HUDEP-2 (cell line): ENCODE data around the gene TPRG1L.

Experiments used
- DNase-seq, 76 experiments: peaks; one replicate each; lab custom pipeline; 2025; ENCODE audit not compliant: unreplicated experiment in 76 of 76; lab: John Stamatoyannopoulos, UW

Gene TPRG1L

GRCh38 chr1:3641816-3642215 is 17.0 kb downstream of the TPRG1L start:
- no peak for DNase-seq

DNA sequence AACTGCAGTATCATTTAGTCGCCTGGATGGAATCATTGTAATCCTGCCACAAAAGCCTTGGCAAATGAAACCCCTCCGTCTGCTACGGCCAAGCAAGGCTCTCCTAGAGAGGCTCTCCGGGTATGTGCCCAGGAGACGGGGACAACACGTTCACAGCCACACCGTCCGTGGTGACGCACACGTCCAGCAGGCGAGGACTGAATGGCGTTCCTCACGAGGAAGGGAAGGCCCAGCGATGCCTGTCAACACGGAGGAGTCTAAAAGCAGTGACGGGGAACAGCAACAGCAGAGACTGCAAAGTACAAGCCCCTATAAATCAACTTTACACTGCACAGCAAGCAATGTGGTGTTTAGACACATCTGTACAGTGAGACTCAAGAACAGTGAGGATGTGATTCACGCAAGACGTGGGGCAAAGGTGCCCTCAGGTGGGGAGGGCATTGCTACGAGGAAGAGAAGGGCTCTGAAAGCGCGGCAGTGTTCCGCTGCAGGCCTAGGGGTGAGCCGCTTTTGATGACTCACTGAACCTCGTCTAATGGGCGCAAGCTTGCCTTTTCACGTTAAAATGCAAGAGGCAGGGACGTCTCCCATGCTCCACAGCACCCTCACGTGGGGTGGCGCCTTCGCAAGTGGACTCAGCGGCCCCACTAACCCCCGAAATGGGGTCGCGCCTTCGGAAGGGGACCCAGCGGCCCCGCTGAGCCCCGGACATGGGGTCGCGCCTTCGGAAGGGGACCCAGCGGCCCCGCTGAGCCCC is 18.3 kb downstream of the TPRG1L start:
- no peak for DNase-seq

DNA sequence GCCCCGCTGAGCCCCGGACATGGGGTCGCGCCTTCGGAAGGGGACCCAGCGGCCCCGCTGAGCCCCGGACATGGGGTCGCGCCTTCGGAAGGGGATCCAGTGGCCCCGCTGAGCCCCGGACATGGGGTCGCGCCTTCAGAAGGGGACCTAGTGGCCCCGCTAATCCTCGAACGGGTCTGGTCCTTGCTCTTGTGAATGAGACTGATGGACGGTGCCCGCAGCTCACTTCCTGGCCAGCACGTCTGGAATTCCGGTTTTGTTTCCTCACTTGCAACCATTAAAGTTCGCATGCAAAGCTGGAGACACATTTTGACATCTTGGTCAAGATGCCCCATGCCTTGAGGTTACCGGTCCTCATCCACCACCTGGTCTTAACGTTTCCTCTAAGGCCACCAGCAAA is 19.5 kb downstream of the TPRG1L start:
- no peak for DNase-seq

DNA sequence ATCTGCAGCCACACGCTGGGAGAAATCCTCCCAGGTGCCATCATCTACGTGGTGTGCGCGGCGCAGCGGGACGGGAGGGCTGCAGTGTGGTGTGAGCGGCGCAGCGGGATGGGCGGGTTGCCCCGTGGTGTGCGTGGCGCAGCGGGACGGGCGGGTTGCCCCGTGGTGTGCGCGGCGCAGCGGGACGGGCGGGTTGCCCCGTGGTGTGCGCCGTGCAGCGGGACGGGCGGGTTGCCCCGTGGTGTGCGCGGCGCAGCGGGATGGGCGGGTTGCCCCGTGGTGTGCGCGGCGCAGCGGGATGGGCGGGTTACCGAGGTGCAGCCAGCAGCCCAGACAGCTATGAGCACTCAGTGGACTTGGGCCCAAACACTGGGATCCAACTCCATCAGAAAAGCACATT is 20.4 kb downstream of the TPRG1L start:
- no peak for DNase-seq

GRCh38 chr1:3645666-3646355 is 21.0 kb downstream of the TPRG1L start:
- no peak for DNase-seq

DNA sequence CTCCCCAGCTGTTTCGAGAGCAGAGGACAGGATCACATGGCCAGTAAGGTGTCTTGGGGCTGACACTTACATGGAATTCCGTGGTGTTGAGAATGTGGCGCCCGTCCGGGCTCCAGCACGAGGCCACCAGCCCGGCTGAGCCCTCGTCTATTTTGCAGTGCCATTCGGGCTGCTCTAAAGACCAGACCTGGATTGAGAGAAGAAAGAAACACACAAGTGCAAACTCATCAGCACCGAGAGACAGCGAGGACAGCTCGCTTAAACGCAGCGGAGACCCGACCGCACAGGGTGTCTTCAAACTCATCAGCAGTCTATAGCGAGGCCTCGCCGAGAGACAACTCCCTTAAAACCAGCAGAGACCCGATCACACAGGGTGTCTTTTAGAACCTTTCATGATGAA is 21.8 kb downstream of the TPRG1L start:
- DNase-seq, result no peak

GRCh38 chr1:3649342-3650247 is 24.8 kb downstream of the TPRG1L start, which contains the start of gene WRAP73:
Gene WRAP73 (minus strand): TSS chr1:3650103. CDS start chr1:3649999, 104 bp downstream.
- peak in 73 of 76 experiments; percentile 19 to 86 (median 71) for DNase-seq

DNA sequence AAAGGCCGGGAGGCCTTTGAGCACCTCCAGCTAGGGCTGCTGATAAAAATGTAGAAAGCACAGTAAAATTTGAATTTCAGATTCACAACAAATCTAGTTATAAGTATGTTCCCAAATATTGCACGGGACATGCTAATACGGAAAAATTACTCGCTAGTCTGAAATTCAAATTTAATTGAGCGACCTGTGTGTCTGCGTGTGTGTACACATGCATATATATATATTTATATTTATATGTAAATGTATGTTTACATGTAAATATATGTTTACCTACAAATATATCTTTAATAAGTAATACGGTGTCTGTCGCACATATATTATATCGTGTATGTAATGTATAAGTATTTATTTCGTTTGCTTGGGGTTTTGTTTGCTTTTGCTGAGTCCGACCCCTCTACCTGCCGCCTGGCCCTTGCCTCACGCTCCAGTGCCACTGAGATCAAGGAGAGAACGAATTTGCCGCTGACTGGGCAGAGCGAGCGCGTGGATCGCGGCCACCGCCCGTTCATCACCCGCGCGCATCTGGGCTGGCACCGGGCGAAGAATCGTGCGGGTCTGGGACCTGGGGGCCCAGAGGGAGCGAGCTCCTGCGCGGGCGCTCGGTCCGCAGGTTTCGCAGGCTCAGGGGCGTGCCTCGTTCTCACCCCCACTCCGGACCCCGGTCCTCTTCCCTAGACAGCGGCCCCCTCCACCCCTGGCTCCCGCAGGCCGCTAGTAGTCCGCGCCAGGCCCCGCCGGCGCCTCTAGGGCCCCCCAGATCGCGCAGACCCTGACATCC is 25.6 kb downstream of the TPRG1L start:
- no peak for DNase-seq

GRCh38 chr1:3651026-3651929 is 26.5 kb downstream of the TPRG1L start:
- DNase-seq, result no peak

- peak in 6 of 76 experiments; percentile 2 to 18 (median 14) for DNase-seq
Measured at GRCh38 chr1:3651930-3652547, 27.2 kb downstream of the TPRG1L start, which contains the start of gene TP73. Gene TP73 (plus strand): TSS chr1:3652516. CDS start chr1:3682366, 29,850 bp downstream.

- no peak for DNase-seq
Measured at GRCh38 chr1:3652548-3653285, 27.9 kb downstream of the TPRG1L start.

DNA sequence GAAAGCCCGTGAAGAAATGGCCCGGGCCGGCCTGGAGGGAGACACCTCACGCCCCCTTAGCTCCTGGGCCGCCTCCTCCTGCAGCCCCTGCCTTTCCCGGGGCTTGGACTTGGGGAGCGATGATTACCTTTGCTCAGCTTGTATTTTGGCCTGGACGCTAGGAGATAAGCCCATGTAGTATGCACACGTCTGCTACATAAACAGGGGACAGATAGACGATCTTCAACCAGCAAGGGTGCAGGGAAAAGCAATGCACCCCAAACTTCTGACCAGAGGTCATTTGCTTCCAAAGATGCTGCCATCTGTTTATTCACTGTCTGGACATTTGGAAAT is 28.4 kb downstream of the TPRG1L start:
- no peak for DNase-seq

- no peak for DNase-seq
Measured at GRCh38 chr1:3654549-3655281, 29.9 kb downstream of the TPRG1L start.

DNA sequence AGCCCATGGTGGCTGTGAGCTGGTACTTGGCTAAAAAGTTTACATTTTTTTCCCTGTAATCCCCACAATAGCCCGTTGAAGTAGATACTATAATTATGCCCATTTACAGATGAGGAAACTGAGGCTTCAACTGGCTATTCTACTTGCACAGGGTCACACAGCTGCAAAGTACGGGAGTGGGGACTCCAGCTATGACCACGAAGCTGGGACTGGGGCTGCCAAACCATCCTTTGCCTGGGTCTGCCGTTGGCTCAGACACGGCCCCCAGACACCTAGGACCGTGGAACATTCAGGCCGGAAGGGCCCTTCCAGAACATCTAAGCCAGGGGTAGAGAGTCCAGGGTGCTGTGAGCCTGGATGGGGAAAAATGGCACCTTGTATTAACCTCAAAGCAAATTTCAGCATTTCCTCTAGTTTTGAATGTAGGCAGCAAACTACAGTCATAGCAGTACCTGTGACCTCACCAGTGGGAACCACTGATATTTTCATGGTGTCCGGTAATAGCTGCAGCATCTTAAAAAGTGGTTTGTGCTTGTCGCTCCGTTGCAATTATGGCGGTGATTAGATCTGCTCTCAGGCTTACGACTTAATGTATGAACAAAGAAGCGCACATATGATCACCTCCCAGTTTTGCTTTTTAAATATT is 31.8 kb downstream of the TPRG1L start:
- DNase-seq, result no peak

DNA sequence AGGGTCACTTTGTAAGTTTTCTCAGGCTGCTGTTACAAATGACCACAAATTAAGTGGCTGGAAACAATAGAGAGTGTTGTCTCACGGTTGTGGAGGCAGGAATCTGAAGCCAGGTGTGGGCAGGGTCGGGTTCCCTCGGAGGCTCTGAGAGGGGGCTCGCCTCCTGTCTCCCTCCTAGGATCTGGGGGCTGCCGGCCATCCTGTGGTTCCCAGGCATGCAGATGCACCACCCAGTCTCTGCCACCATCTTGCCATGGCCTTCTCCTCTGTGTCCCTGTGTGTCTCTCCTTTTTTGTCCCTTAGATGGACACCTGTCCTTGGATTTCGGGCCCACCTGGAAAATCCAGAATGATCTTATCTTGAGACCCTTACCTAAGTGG is 32.3 kb downstream of the TPRG1L start:
- DNase-seq, result no peak

DNA sequence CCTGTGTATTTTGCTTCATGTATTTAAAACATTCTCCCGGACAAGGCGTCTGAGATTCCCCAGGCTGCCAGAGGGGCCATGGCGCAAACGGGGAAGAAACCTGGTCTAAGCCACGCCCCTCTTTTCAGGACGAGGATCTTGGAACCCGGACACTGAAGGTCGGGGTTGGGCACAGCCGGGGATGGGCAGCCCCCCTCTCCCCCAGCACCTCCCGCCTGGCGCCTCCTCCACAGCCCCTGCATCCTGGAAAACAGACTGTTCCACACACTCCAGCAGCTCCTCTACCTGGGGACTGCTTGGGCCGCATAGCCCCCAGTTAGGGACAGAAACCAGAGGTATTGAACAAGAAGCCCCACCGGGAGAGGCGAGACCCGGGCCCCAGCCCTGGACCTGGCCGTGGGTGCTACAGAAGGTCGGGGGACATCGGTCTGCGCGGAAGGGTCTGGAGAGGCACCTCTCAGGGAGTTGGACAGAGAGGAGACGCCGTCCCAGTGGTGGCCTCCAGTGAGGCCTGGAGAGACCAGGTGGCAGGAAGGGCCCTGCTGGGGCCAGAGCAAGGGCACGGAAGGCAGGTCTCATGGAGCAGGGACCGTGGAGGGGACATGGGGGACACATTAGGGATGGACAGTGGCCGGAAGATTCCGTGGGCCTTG is 32.9 kb downstream of the TPRG1L start:
- DNase-seq, result no peak

- no peak for DNase-seq
Measured at GRCh38 chr1:3658231-3658615, 33.4 kb downstream of the TPRG1L start.
